ENCODE results near the gene CASP1.
"Not testable (repeated sequence)": the region's sequence is repeated elsewhere in the genome, so short reads cannot be mapped to it uniquely, and the experiment has no call there.

The CASP1 gene

GRCh38 chr11:105074166-105074530 lies 39.2 kb upstream of the CASP1 start:
- H2AFZ ChIP-seq (ENCODE audit: low read depth, low read length), result no peak overlapping the region
- no peak overlapping the region for H3K4me3 ChIP-seq (ENCODE audit: low read length)
- H3K79me2 ChIP-seq (ENCODE audit: low read length), result no peaks in the 10 kb centered on the region
- H3K4me1 ChIP-seq (ENCODE audit: low read length), result no peaks in the 10 kb centered on the region
- H3K27me3 ChIP-seq (ENCODE audit: low read depth, low read length), result no peaks in the 10 kb centered on the region
- H3K9ac ChIP-seq (ENCODE audit: low read length), result no peak overlapping the region
- no peak overlapping the region for H3K27ac ChIP-seq (ENCODE audit: low read length)
- no peak for TF ChIP-seq EZH2phosphoT487 (IDR thresholded peaks at IDR 0.05; ENCODE audit: low read depth)
- TF ChIP-seq CTCF (IDR thresholded peaks at IDR 0.05; ENCODE audit: low read depth, low read length), result no peak
- no peak overlapping the region for H3K4me2 ChIP-seq (ENCODE audit: low read length)
- no peaks in the 10 kb centered on the region for H3K9me3 ChIP-seq (ENCODE audit: insufficient read depth, low read length)
- H3K36me3 ChIP-seq (replicated peaks; ENCODE audit: low read depth, low read length), result no peaks in the 10 kb centered on the region
- H4K20me1 ChIP-seq (ENCODE audit: insufficient read depth, low read length), result no peaks in the 10 kb centered on the region

GRCh38 chr11:105073456-105074165 lies 38.7 kb upstream of the CASP1 start:
- Histone ChIP-seq H4K20me1 (ENCODE audit: insufficient read depth, low read length) (no peaks in the 10 kb centered on the region), H3K9ac (ENCODE audit: low read length) (no peak overlapping the region), H3K9me3 (ENCODE audit: insufficient read depth, low read length) (no peaks in the 10 kb centered on the region), H3K27ac (ENCODE audit: low read length) (no peak overlapping the region), H3K4me3 (ENCODE audit: low read length) (no peak overlapping the region), H3K4me1 (ENCODE audit: low read length) (no peaks in the 10 kb centered on the region), H3K27me3 (ENCODE audit: low read depth, low read length) (no peaks in the 10 kb centered on the region), H3K36me3 (replicated peaks; ENCODE audit: low read depth, low read length) (no peaks in the 10 kb centered on the region), H3K79me2 (ENCODE audit: low read length) (no peaks in the 10 kb centered on the region), H3K4me2 (ENCODE audit: low read length) (no peak overlapping the region), H2AFZ (ENCODE audit: low read depth, low read length) (no peak overlapping the region)
- TF ChIP-seq EZH2phosphoT487 (IDR thresholded peaks at IDR 0.05; ENCODE audit: low read depth) (no peak), CTCF (IDR thresholded peaks at IDR 0.05; ENCODE audit: low read depth, low read length) (no peak)

- not testable (repeated sequence) for H3K79me2 ChIP-seq (ENCODE audit: low read length); H3K4me3 ChIP-seq (ENCODE audit: low read length); H3K9ac ChIP-seq (ENCODE audit: low read length); H2AFZ ChIP-seq (ENCODE audit: low read depth, low read length); H3K27me3 ChIP-seq (ENCODE audit: low read depth, low read length); H4K20me1 ChIP-seq (ENCODE audit: insufficient read depth, low read length); H3K36me3 ChIP-seq (replicated peaks; ENCODE audit: low read depth, low read length); H3K9me3 ChIP-seq (ENCODE audit: insufficient read depth, low read length); H3K27ac ChIP-seq (ENCODE audit: low read length); H3K4me1 ChIP-seq (ENCODE audit: low read length); H3K4me2 ChIP-seq (ENCODE audit: low read length)
These were observed 37.1 kb upstream of the CASP1 start for GRCh38 chr11:105072080-105072479.

GRCh38 chr11:105071089-105071732 lies 36.3 kb upstream of the CASP1 start:
- no peaks in the 10 kb centered on the region for H3K9me3 ChIP-seq (ENCODE audit: insufficient read depth, low read length)
- no peak overlapping the region for H3K4me2 ChIP-seq (ENCODE audit: low read length)
- no peak overlapping the region for H2AFZ ChIP-seq (ENCODE audit: low read depth, low read length)
- no peaks in the 10 kb centered on the region for H3K36me3 ChIP-seq (replicated peaks; ENCODE audit: low read depth, low read length)
- TF ChIP-seq EZH2phosphoT487 (IDR thresholded peaks at IDR 0.05; ENCODE audit: low read depth) (no peak), CTCF (IDR thresholded peaks at IDR 0.05; ENCODE audit: low read depth, low read length) (no peak)
- H3K27ac ChIP-seq (ENCODE audit: low read length), result no peak overlapping the region
- no peak overlapping the region for H3K4me3 ChIP-seq (ENCODE audit: low read length)
- H4K20me1 ChIP-seq (ENCODE audit: insufficient read depth, low read length), result no peaks in the 10 kb centered on the region
- no peaks in the 10 kb centered on the region for H3K4me1 ChIP-seq (ENCODE audit: low read length)
- H3K27me3 ChIP-seq (ENCODE audit: low read depth, low read length), result no peaks in the 10 kb centered on the region
- no peaks in the 10 kb centered on the region for H3K79me2 ChIP-seq (ENCODE audit: low read length)
- H3K9ac ChIP-seq (ENCODE audit: low read length), result no peak overlapping the region
